PC-3 (cell line): ENCODE results near the gene U2AF1L4. TPM values are rescaled to one million over a fixed set of nuclear protein-coding genes. Genes with fewer than 3 reads are reported as not detected.

Source experiments
- ATAC-seq: fragments of 200-7000 bp; cut with Tn5 transposase; 2 replicates; pipeline ENCODE4 v1.9.1; 2020; ENCODE audit warnings: mild to moderate bottlenecking, moderate library complexity
- BruUV-seq: library from RNA; stranded (reverse); fragments of 400-500 nt; replicated peaks from 2 replicates; lab custom pipeline; 2021; lab: Mats Ljungman, UMichigan
- CTCF ChIA-PET: fragments of 300-600 bp; sonication (Branson Sonifier 250); formaldehyde crosslinking; loops from one replicate; lab custom pipeline; 2022; ENCODE audit warnings: antibody characterized with exemption; lab: Charles Lee
- POLR2A ChIA-PET: fragments of 300-600 bp; sonication (Branson Sonifier 250); formaldehyde crosslinking; loops from one replicate; lab custom pipeline; 2022; ENCODE audit warnings: antibody characterized with exemption; ENCODE audit not compliant: unreplicated experiment; lab: Charles Lee
- DNase-seq: peaks from one replicate; pipeline ENCODE4 v3.0.0-alpha.2; 2015
- H2AFZ ChIP-seq: fragments of 300-600 bp; sonication (generic); 2 replicates; pipeline ENCODE4 v1.6.0; 2016; ENCODE audit warnings: antibody characterized with exemption, low read length
- H3F3A ChIP-seq: fragments of 300-600 bp; sonication (generic); one replicate; pipeline ENCODE4 v1.6.0; 2017; ENCODE audit warnings: antibody characterized with exemption, low read length, control low read depth, mild to moderate bottlenecking; ENCODE audit not compliant: unreplicated experiment
- H3K27ac ChIP-seq: fragments of 300-600 bp; sonication (generic); 2 replicates; pipeline ENCODE4 v1.5.1; 2016; ENCODE audit warnings: mild to moderate bottlenecking, low read length
- H3K27me3 ChIP-seq: fragments of 300-600 bp; sonication (generic); 2 replicates; pipeline ENCODE4 v1.6.1; 2016; ENCODE audit warnings: low read length, mixed read lengths
- H3K36me3 ChIP-seq: fragments of 300-600 bp; sonication (generic); 2 replicates; pipeline ENCODE4 v1.6.1; 2016; ENCODE audit warnings: low read depth, mixed run types, low read length, mixed read lengths
- H3K4me1 ChIP-seq: fragments of 300-600 bp; sonication (generic); 2 replicates; pipeline ENCODE4 v1.5.1; 2016; ENCODE audit warnings: low read length; ENCODE audit not compliant: insufficient read depth
- H3K4me2 ChIP-seq: fragments of 300-600 bp; sonication (generic); 2 replicates; pipeline ENCODE4 v1.6.0; 2016; ENCODE audit warnings: low read length
- H3K4me3 ChIP-seq: fragments of 300-600 bp; sonication (generic); 2 replicates; pipeline ENCODE4 v1.5.1; 2016; ENCODE audit warnings: mild to moderate bottlenecking, low read length, mixed read lengths
- H3K79me2 ChIP-seq: fragments of 300-600 bp; sonication (generic); 2 replicates; pipeline ENCODE4 v1.6.1; 2017; ENCODE audit warnings: low read length, mixed read lengths
- H3K9ac ChIP-seq: fragments of 300-600 bp; sonication (generic); 2 replicates; pipeline ENCODE4 v1.6.0; 2016; ENCODE audit warnings: mild to moderate bottlenecking, low read length
- H3K9me2 ChIP-seq: fragments of 300-600 bp; sonication (generic); replicated peaks from 2 replicates; pipeline ENCODE4 v1.6.1; 2016; ENCODE audit warnings: mixed run types, low read length, mixed read lengths
- H3K9me3 ChIP-seq: fragments of 300-600 bp; sonication (generic); 2 replicates; pipeline ENCODE4 v1.6.1; 2016; ENCODE audit warnings: low read length, mixed read lengths
- H4K20me1 ChIP-seq: fragments of 300-600 bp; sonication (generic); 2 replicates; pipeline ENCODE4 v1.6.1; 2016; ENCODE audit warnings: low read length, mixed read lengths
- CTCF ChIP-seq: fragments of 300-600 bp; sonication (generic); conservative IDR thresholded peaks from 2 replicates; pipeline ENCODE4 v1.5.1; 2017; ENCODE audit warnings: antibody characterized with exemption, low read depth, mild to moderate bottlenecking, low read length
- EZH2 ChIP-seq: fragments of 300-600 bp; sonication (generic); IDR thresholded peaks from one replicate; pipeline ENCODE4 v1.6.1; 2017; ENCODE audit warnings: antibody characterized with exemption, mild to moderate bottlenecking, low read length; ENCODE audit not compliant: unreplicated experiment
- EZH2phosphoT487 ChIP-seq: fragments of 300-600 bp; sonication (generic); IDR thresholded peaks from 2 replicates; pipeline ENCODE4 v1.6.1; 2018; ENCODE audit warnings: mild to moderate bottlenecking, antibody characterized with exemption, low read length, borderline replicate concordance
- intact Hi-C: fragments of 100-400 bp; cut with micrococcal nuclease; formaldehyde crosslinking; loops from 2 replicates; pipeline ENCODE4 v1.9.0; 2023
- total RNA-seq: library from RNA; depleted of rRNA; stranded (reverse); fragments of >200 nt; gene quantifications from 2 replicates; pipeline ENCODE4 v1.2.3, GENCODE V29; 2014

U2AF1L4 gene
- total RNA-seq, 1 experiment from 2014 or later = 7.8 TPM

DNA sequence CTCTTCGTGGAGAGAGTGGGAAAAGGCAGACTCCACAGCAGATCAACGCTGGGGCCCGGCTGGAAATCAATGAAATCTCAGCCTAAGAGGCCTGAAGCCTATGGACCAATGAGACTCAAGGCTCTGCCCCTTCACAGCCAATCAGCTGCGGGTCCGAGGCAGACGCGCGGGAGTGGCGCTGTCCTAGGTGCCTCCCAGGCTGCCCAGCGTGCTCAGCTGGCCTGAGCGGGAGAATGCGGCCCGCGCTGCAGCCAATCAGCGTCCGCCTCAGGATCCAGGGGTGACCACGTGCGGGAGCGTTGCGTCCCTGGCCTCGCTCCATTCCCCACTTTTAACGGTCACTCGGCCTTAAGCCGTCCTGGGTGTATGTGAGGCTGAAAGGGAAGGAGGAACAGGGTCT is 41.0 kb downstream of the U2AF1L4 start, which contains the start of gene ZBTB32:
TSS of gene ZBTB32 (plus strand) at position 341 of the 400 bp plus-strand sequence. CDS start 10,069 bp downstream, outside the sequence.
- POLR2A ChIA-PET = no interaction called here
- Histone ChIP-seq H3K27me3 (no peaks in the 10 kb centered on the region), H3K36me3 (no peaks in the 10 kb centered on the region), H3F3A (no peaks in the 10 kb centered on the region), H3K79me2 (no peaks in the 10 kb centered on the region), H3K9ac (no peak within 1 kb of the TSS), H3K9me2 (no peaks in the 10 kb centered on the region), H3K4me2 (no peak within 1 kb of the TSS), H3K9me3 (no peaks in the 10 kb centered on the region), H2AFZ (no peak within 1 kb of the TSS), H3K4me3 (no peak within 1 kb of the TSS), H3K4me1 (no peaks in the 10 kb centered on the region), H3K27ac (no peak within 1 kb of the TSS), H4K20me1 (no peaks in the 10 kb centered on the region)
- no peak for TF ChIP-seq CTCF
- no peak for TF ChIP-seq EZH2
- TF ChIP-seq EZH2phosphoT487 = no peak
- intact Hi-C loops = no loop called here
- no peak for DNase-seq
- no peak for ATAC-seq
- BruUV-seq = no TSS peak
- CTCF ChIA-PET = no interaction called here

GRCh38 chr19:35703343-35703742 is 41.9 kb downstream of the U2AF1L4 start:
- Histone ChIP-seq H3K27ac (no peak overlapping the region), H3K9me2 (no peaks in the 10 kb centered on the region), H3K27me3 (no peaks in the 10 kb centered on the region), H3K79me2 (no peaks in the 10 kb centered on the region), H3K36me3 (no peaks in the 10 kb centered on the region), H2AFZ (no peak overlapping the region; the same call in 1 of the 2 replicates), H3K9me3 (no peaks in the 10 kb centered on the region), H4K20me1 (no peaks in the 10 kb centered on the region), H3K4me2 (no peak overlapping the region), H3K4me3 (no peak overlapping the region), H3F3A (no peaks in the 10 kb centered on the region), H3K4me1 (no peaks in the 10 kb centered on the region), H3K9ac (no peak overlapping the region)
- ChIA-PET POLR2A (no interaction called here), CTCF (interaction anchor here (0.6 kb wide), 1 partner anchor 113 kb away, joined by 3 read pairs; no protein-coding TSS in a partner anchor)
- no TSS peak for BruUV-seq
- intact Hi-C loops = loop anchor here (2.0 kb wide), 1 partner anchor 13 kb away; no protein-coding TSS in a partner anchor
- no peak for DNase-seq
- TF ChIP-seq EZH2phosphoT487 = no peak
- no peak for TF ChIP-seq EZH2
- TF ChIP-seq CTCF = no peak
- no peak for ATAC-seq
